Stimulated activated CD4-positive, alpha-beta T cell treated with anti-CD3 and anti-CD28 coated beads, Interleukin-2, amount 100 ng/mL, for 48 hours (primary cell): ENCODE results near the gene EPHA8.

ENCODE experiments used
- DNase-seq, 2 donors: peaks; one replicate each; pipeline ENCODE4 v3.0.0-alpha.2; 2020

Gene EPHA8

DNA sequence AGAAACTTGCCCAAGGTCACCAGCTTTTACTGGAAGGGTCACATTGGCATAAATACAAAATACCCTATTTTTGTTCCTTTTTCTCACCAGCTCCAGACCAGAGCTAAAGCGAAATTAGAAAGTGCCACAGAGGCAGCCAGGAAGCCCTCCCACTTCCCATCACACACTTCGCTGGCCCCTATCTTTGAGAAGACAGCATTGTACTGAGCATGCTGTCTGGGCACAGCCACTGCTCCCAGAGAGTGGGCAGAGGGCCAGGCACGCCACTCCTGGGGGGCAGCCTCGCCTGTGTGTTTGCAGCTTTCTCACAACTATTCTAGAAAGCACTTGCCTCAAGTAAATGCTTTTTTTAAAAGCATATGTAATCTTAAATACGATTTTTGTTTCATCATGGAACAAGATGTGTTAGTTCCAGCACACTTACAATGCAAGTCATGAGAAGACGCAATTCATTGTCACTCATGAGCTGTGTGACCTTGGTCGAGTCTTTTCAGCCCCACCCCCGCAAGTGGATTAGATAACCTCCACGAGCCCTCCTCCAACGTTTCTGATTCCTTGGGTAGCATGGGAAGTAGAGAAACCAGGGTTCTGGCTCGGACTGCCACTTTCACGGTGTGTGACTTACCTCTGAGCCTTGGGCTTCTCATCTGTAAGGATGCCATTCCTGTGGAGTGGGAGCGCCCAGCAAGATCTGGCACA is 25.7 kb upstream of the EPHA8 start:
- DNase-seq: no peak

DNA sequence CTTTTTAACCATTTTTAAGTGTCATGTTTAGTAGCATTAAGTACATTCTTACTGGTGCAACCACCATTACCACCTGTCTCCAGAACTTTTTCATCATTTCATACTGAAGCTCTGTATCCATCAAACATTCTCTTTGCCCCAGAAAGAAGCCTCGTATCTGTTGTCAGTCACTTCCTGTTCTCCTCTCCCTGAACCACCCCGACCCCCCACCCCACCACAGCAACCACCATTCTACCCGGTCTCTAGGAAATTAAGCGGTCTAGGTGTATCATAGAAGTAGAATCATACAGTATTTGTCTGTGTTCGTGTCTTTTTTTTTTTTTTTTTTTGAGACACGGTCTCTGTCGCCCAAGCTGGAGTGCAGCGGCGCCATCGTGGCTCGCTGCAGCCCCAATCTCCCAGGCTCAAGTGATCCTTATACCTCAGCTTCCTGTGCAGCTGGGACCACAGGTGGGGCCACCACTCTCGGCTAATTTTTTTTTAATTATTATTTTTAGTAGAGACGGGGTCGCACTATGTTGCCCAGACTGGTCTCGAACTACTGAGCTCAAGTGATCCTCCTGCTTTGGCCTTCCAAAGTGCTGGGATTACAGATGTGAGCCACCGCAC is 23.7 kb upstream of the EPHA8 start:
- DNase-seq: no peak

DNA sequence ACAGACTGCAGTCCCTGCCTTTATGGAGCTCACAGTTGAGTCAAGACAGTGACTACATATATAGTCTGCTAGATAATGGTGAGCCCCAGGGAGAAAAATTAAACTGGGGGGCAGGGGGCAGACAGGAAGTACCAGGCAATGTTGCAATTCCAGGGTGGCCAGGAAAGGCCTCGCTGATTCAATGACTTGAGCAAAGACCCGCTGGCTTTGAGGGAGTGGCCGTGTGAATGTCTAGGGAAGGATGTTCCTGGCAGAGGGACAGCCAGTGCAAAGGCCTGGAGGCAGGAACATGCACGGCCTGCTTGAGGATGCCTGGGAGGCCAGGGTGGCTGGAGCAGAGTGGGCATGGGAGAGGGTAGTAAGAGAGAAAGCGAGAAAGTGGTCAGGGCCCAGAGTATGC is 23.0 kb upstream of the EPHA8 start:
- no peak for DNase-seq

DNA sequence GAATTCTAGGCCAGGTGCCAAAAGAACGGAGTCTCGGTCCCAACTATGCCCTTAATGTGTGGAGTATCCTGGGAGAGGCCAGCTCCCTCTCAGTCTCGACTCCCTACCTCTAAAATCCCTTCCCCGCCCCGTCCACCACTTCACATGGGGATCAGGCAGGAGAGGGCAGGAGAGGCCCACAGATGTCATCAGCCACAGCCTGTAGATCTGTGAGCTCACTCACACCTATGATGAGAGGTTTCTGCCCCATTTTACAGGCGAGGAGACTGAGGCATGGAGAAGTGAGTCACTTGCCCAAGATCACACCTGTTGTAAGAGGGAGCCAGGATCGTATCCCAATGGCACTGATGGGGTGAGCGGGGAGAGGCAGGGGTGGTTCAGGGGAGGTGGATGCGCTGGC is 20.4 kb upstream of the EPHA8 start:
- no peak for DNase-seq

DNA sequence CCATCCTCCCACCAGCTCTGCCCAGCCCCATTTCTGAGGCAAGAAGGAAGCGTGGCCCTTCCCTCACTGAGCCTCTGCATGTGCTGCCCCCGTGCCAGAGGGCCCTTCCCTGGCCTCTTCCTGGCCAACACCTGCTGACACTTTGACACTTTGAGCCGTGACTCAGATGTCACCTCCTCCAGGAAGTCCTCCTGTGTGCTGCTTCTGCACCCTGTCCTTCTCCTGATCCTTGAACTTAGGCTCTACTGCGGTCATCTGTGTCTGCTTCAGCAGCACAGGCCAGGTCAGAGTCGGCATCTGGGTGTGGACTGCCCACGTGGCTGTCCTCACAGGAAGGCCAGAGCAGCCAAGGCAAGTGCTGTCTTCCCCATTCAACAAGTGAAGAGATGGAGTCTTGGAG is 19.6 kb upstream of the EPHA8 start:
- no peak for DNase-seq

DNA sequence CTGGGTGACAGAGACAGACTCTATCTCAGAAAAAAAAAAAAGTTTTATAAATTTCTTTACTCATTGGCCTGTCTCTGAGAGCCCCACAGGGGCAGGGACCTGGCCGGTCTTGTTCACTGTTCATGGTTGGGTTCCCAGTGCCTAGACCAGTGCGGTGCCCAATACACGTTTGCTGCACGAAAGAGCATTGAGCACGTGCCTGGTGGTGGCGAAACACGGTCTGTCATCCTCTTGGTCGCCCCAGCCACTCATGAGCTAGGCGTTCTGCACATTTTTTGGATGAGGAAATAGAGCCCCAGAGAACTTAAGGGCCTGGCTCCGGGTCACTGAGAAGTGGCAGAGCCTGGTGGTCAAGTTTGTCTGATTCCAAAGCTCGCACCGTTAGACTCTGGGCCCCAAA is 18.7 kb upstream of the EPHA8 start:
- DNase-seq: no peak

DNA sequence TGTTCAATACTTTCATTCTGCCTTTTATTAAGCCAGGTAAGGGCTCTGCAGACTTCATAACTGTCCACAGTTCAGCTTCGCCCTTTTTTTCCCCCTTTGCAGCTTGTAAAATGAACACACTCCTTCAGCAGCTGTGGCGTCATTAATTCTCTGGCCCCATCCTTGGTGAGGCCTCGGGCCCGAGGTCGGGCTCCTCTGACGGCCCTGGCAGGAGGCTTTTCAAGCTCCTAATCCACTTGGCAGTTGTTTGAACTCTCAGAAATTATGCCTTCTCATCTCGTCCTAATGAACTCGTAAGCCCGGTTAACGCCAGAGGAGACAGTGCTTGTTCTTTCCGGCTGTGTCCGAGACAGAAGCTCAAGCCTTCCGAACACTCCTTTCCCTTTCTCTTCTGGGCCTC is 18.1 kb upstream of the EPHA8 start:
- no peak for DNase-seq

DNA sequence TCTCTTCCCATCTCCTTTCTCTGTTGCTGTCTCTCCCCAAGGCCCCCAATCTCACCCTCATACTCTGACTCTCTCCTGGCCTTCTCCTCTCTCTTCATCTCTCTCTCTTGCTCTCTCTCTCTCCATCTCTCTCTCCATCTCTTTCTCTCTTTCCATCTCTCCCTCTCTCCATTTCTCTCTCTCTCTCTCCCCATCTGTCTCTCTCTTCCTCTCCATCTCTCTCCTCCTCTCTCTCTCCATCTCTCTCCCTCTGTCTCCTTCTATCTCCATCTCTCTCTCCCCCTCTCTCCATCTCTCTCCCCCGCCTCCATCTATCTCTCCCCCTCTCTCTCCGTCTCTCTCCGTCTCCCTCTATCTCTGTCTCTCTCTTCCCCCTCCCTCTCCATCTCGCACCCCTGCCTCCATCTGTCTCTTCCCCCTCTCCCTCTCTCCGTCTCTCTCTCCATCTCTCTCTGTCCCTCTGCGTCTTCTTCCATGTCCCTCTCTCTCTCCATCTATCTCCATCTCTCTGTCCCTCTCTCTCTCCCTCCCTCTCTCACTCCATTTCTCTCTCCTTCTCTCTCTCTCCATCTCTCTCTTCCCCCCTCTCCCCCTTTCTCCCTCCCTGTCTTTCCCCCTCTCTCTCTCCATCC is 16.0 kb upstream of the EPHA8 start:
- DNase-seq: no peak

DNA sequence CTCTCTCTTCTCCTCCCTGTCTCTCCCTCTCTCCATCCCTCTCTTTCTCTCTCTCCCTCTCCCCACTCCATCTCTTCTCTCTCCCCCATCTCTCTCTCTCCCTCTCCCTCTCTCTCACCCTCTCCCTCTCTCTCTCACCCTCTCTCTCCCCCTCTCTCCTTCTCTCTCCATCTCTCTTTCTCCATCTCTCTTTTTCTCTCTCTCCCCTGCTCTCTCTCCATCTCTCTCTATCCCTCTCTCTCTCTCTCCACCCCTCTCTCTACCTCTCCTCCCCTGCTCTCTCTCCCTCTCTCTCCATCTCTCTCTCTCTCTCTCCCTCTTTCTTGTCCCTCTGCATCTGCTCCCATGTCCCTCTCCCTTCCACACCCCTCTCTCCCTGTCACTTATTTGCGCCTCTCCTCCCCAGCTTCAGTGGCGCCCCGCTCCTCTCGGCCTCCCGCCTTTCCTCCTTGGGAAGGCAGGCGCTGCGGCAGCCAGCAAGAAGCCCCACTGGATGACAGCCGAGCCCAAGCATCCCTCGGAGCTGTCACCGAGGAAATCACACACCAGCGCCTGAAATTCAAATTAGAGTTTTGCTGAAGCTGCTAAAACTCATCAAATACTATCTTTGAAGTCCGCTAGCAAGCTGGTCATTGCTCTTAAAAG is 15.3 kb upstream of the EPHA8 start:
- no peak for DNase-seq

DNA sequence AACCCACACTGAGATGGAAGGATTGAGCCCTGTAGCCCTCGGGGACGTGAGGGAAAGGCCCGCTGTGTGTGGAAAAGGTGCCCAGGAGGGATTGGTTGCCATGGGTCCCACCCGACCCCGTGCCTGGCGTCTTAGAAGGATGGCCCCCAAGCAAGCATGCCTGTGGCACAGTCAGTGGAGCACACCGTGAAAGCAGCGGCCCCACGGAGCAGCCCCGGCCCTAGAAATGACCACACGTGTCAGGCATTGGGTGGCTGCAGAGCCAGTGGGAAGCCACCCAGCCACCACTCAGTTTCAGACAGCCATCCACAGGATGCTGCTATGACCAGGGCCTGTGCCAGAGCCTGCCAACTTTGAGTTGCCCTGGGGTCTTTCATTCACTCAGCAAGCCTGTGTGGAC is 13.3 kb upstream of the EPHA8 start:
- no peak for DNase-seq

DNA sequence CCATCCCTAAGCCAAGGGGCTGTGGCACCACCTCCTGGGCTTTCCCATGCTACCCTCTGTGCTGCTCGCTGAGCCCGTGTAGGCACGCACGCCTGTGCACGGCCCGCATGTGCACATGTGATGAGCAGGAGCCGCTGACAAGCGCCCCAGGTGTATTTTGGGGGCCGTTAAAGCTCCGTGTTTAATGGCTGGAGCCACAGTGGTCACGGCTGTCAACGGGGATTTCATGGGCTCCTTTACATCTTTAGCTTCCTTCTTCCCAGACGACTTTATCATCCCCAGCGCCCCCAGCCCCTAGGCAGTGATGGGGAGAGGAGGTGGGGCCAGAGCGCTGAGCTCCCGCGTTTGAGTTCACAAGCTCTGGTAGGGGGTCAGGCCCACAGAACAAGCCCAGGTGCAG is 11.7 kb upstream of the EPHA8 start:
- DNase-seq: no peak

DNA sequence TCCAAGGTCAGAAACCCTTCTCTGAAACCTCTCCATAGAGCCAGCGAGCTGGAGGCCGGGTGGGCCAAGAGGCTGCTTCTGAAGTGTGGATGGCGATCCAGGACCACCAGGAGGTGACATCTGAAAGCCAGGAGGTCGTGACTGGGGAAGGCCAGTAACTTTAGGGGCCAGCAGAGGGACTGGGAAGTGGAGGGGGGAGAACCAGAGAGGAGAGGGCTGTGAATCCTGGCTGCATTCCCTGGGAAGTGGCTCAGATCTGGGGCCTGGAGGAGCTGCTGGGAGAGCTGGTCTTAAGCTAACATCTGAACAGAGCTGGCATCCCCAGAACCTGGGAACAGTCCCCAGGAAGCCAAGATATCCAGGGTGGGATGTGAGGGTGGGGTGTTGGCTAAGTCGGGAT is 11.3 kb upstream of the EPHA8 start:
- no peak for DNase-seq

DNA sequence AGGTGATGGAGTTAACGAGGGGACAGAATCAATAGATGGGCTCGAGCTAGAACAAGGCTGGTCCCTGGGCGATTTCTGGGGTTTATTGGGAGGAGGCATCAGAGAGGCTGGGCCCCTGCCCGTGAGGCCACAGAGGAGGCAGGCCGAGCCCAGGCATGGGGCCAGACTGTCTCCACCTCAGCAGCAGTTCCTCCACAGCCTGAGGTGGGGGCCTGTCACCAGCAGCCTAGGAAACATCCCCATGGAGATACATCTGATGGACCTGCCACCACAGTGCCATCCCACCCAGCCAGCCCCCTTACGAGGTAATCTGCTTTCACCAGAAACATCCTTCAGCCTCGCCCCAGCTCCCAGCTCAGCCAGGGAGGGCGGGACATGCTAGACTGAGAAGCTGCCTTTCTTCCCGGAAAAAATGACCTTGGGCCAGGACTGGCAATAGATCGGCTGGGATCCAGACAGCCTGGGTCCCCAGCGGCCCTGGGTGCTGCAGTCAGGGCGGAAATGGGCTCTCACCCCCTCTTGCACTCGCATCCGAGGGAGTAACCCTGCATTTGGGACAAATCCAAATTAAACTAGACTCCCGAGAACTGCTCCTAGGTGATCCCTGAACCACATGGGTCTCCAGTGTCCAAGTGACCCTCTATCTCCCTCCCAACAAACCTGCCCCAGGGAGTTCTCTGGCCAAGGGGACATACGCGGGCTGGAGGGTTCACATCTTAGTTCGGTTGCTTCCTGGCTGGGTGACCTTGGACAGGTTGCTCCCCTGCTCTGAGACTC is 10.0 kb upstream of the EPHA8 start:
- no peak for DNase-seq

DNA sequence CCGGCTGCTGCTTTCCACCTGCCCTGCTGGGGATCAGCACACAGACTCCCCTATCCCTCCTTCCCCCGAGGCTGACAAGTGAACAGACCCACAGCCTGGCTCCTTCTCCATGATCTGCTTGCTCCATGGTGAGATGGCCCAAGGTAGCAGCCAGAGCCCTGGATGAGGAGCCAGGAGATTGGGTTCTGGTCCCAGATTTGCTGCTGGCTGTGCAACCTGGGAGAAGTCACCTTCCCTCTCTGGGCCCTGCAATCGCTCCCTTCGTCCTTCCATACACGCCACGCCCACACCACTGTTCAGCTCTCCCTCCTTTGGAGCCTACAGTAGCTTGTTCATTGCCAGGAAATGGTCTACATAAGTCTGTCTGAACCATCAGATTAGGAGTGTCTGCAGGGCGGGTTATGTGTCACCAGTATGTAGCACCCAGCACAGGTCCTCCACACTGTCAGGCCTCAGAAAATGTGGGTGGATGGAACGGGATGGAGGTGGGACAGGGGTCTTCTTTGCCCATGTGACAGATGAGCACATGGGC is 9.2 kb upstream of the EPHA8 start:
- DNase-seq: no peak

DNA sequence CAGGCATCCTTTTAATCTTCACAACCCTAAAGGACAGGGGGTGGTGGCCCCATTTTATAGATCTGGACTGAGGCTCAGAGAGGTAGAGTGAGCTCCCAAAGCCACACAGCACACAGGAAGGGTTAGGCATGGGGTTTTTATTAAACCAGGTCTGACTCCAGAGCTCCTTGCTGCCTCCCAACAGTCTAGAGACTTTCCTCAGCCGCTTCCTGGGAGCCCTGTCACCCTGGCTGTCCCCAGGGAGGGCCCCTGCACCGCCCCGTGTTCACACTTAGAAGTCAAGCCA is 8.0 kb upstream of the EPHA8 start:
- no peak for DNase-seq

DNA sequence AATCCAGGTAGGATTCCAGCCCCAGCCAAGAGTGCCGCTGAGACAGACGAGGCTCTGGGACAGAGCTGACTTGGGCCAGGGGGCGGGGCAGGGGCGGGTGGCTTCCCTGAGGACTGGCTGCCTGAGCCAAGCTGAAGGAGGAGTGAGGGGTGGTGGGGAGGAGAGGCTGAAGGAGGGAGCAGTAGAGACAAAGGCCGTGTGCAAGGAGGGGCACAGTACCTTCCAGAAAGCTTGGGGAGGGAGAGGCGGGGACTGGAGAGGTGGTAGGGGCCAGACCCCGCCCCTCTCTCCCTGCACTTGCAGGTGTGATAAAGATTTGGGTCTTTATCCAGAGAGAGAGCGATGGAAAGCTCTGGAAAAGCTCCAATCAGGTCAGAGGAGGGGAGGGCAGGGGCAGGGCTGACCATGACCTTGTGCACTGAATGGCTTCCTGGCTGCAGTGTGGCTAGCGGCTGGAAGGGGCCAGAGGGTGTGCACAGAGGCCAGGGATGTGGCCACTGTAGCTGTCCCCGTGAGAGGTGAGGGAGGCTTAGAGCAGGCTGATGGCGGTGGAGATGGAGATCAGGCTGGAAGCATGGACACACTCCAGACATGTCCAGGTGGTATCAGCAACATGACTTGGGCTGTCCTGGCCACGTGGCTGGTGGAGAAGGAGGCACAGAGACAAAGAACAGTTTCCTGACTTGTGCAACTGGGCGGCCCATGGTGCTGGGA is 6.7 kb upstream of the EPHA8 start:
- DNase-seq: no peak

DNA sequence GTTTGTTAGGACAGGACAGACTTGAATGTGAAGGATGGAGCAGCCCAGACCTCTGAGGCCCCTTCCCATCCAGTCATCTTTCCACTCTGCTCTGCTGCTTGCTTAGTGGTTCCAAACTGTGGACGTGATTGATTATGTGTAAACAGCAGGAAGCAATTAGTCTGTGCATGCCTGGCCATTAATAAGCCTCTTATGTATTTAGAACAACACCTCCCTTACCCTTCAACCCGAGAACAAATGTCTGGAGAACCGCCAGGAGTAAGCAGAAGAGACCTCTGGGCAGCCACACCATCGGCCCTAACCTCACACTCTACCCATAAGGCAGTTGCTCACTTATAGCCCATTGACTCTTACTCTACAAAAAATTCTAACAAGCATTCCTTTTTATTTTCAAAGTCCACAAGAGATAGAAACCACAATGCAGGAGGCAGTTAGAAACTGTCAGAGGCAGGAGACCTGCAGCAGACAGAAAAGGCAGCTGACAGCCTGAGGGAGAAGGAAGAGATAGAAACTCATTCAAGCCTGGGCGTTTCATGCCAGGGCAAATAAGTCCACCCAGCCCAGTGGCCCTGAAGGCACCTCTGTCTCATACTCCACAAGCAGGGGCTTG is 5.8 kb upstream of the EPHA8 start:
- no peak for DNase-seq

DNA sequence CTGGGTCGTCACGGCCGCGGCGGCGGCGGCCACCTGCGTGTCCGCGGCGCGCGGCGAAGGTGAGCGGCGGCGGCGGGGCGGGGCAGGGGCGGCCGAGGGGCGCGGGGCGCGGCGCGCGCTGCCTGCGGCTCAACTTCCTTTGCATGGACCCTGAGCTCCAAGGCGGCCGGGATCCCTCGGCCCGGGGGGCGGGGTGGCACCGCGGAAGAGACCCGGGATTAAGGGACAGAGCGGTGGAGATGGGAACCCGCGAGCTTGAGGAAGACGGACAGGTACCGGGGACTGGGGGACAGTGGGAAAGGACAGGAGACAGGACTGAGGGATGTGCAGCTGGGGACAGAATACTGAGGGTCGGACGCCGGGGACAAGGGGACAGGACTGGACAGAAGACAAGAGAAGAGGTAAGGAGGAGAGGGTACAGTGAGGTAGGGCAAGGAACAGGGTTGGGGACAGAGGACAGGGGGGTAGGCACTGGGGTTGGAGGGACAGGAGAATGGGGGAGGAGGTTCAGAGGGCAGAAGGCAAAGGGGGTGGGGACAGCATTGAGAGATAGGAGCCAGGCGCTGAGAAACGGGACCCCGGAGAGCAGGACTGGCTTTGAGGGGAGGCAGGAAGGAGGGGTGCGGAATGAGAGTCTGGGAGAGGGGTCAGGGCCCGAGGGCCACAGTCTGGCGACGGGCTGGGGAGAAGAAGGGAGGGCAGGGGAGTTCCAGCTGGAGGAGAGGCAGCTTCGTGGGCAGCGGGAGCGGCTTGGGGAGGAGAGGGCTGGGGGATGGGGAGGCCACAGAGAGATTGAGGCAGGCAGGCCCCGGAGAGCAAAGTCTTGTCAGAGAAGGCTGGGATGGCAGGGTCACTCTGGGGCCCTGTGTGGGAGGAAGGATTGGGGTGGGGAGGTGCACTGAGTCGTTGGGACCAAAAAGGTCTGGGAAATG is 648 bp downstream of the EPHA8 start:
- no peak for DNase-seq

DNA sequence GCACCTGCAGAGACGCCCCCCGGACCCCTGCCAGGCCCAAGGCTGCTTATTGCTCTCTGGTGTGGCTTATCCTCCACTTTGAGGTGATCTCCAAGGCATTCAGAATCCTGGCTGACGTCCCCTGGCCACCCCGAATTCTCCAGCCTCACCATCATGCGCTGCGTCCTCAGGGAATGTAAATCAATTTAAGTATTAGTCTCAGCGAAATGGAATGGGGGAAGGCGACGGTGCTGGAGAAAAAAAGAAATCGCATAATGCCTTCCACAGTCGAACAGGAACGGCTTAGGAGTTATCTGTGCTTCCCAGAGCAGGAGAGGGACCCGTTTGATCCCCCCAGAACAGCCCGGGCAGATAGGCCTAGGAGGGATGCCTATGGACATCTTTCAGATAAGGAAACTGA is 2.9 kb downstream of the EPHA8 start:
- no peak for DNase-seq

DNA sequence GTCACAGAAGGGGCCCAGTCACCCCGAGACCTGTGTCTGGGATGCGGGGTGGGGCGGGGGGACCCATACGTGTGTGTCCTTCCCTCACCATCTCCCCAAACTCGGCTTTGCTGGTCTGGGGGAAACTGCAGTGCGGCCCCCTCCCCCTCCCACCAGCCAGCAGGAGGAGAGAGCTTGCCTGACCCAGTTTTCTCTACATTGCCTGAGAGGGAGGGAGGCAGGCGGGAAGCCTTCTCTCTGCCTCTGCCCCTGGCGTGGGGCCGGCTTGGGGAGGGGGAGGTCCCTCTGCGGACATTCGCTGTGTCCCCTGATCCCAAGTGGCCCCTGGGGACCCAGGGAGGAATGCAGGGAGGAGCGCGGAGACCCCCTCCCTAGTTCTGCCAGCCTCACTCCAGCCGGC is 3.9 kb downstream of the EPHA8 start:
- no peak for DNase-seq

DNA sequence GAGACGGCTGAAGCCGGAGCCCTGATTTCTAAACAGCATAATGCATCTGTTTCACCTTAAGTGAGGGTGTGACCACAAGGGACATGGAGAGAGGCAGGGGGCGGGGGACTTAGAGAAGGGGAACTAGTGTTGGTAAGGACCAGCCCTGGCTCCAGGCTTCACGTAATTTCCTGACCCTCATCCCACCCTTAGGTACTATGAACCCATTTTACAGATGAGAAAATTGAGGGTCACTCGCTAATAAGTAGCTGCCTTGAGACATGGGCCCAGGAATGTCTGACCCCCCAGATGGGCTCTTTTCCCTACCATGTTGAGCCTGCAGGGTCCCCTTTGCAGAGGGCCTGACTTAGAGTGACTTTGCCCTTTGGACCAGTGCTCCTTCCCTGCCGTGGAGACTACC is 4.7 kb downstream of the EPHA8 start:
- DNase-seq: no peak
